ENCODE results near the gene MAP3K14. TPM values are rescaled to one million over a fixed set of nuclear protein-coding genes. Genes with fewer than 3 reads are reported as not detected.

Gene MAP3K14
- total RNA-seq, 1 donor from 2014 or later = 2.0 TPM

GRCh38 chr17:45225051-45225700, 91.6 kb downstream of the MAP3K14 start:
- no peak for DNase-seq (ENCODE audit: low read depth, low spot score)

- no peak for DNase-seq (ENCODE audit: low read depth, low spot score)
Measured at GRCh38 chr17:45224671-45225050, 92.2 kb downstream of the MAP3K14 start.

GRCh38 chr17:45223539-45224528, 93.0 kb downstream of the MAP3K14 start:
- no peak for DNase-seq (ENCODE audit: low read depth, low spot score)

- no peak for DNase-seq (ENCODE audit: low read depth, low spot score)
Measured at GRCh38 chr17:45222996-45223538, 93.8 kb downstream of the MAP3K14 start.

- DNase-seq (ENCODE audit: low read depth, low spot score) = no peak
Measured at GRCh38 chr17:45222289-45222995, 94.4 kb downstream of the MAP3K14 start.

GRCh38 chr17:45222014-45222288, 94.9 kb downstream of the MAP3K14 start:
- DNase-seq (ENCODE audit: low read depth, low spot score) = no peak

GRCh38 chr17:45221081-45222013, 95.5 kb downstream of the MAP3K14 start, which contains the start of gene FMNL1:
FMNL1 (plus strand) TSS chr17:45221885; CDS start chr17:45222125, 240 bp downstream.
- DNase-seq (ENCODE audit: low read depth, low spot score) = no peak

- no peak for DNase-seq (ENCODE audit: low read depth, low spot score)
Measured at GRCh38 chr17:45220079-45220478, 96.7 kb downstream of the MAP3K14 start.

- DNase-seq (ENCODE audit: low read depth, low spot score) = peak; percentile 39
Measured at GRCh38 chr17:45218895-45219661, 97.7 kb downstream of the MAP3K14 start.

Other genes starting within 250 kb of the MAP3K14 start
- gene PLCD3, start 184.5 kb downstream of the MAP3K14 start, total RNA-seq = 10.5 and 13.7 TPM in 2 replicates
- 4.4 and 5.5 TPM in 2 replicates for gene ACBD4, start 181.3 kb downstream of the MAP3K14 start, total RNA-seq
- 9.7 and 9.8 TPM in 2 replicates for gene HEXIM1, start 168.5 kb downstream of the MAP3K14 start, total RNA-seq
- 3.0 and 4.4 TPM in 2 replicates for gene HEXIM2, start 155.1 kb downstream of the MAP3K14 start, total RNA-seq
- gene FMNL1, start 95.1 kb downstream of the MAP3K14 start, total RNA-seq = 0.63 and 1.1 TPM in 2 replicates
- gene SPATA32, start 54.9 kb downstream of the MAP3K14 start, total RNA-seq = not detected in 2 replicates
- 12.2 and 13.9 TPM in 2 replicates for gene ARHGAP27, start 115.8 kb upstream of the MAP3K14 start, total RNA-seq
- gene PLEKHM1, start 173.7 kb upstream of the MAP3K14 start, total RNA-seq = 18.8 and 19.4 TPM in 2 replicates

Data from pulmonary artery endothelial cell (primary cell).